Measurements from ENCODE around the gene TMEM87B.

Gene TMEM87B

GRCh38 chr2:112027767-112028166, 27.3 kb upstream of the TMEM87B start:
- Histone ChIP-seq H4K91ac (ENCODE audit: low read length) (no peak overlapping the region), H3K23ac (ENCODE audit: low read length in 2 of 2) (no peak overlapping the region), H2BK5ac (ENCODE audit: low read depth, low read length, poor library complexity, severe bottlenecking) (no peak overlapping the region), H3K4me3 (ENCODE audit: insufficient read depth in 1 of 2, low read depth in 1 of 2, low read length in 2 of 2) (no peak overlapping the region), H4K8ac (ENCODE audit: low read length) (no peak overlapping the region), H3K4ac (ENCODE audit: low read depth in 1 of 2, low read length in 2 of 2) (no peak overlapping the region), H2BK120ac (ENCODE audit: low read depth, low read length) (no peak overlapping the region), H3K79me1 (replicated peaks; ENCODE audit: low read length, poor library complexity, severe bottlenecking) (no peaks in the 10 kb centered on the region), H3K14ac (ENCODE audit: low read length in 2 of 2) (no peak overlapping the region), H2BK15ac (ENCODE audit: low read depth, poor library complexity, severe bottlenecking) (no peak overlapping the region), H2AK5ac (ENCODE audit: low read length, severe bottlenecking) (no peak overlapping the region), H3K9ac (ENCODE audit: low read length) (no peak overlapping the region), H3K4me2 (ENCODE audit: low read length, poor library complexity, severe bottlenecking) (no peak overlapping the region), H3K4me1 (ENCODE audit: control insufficient read depth, insufficient read depth, low read depth, low read length) (peaks cover 2% of the 10 kb centered on the region), H3K27ac (ENCODE audit: low read length, poor library complexity, severe bottlenecking) (no peak overlapping the region), H2BK12ac (ENCODE audit: low read length in 2 of 2) (no peak overlapping the region), H2AFZ (ENCODE audit: low read depth, low read length) (no peak overlapping the region), H3K36me3 (ENCODE audit: control insufficient read depth in 1 of 2, insufficient read depth in 2 of 2, low read depth in 1 of 2, low read length in 2 of 2) (peaks cover 0 to 18% of the 10 kb centered on the region in 2 experiments), H3K9me3 (ENCODE audit: control insufficient read depth, low read length) (no peaks in the 10 kb centered on the region), H3K27me3 (ENCODE audit: control insufficient read depth in 1 of 2, insufficient read depth in 1 of 2, low read length in 2 of 2) (no peaks in the 10 kb centered on the region), H3K18ac (ENCODE audit: low read depth in 1 of 2, low read length in 2 of 2) (no peak overlapping the region)
- whole genome bisulfite sequencing: 100% methylated on average over 2 of the region's 3 CpGs
- DNase-seq: no peak

- Histone ChIP-seq H3K27ac (ENCODE audit: low read length, poor library complexity, severe bottlenecking) (no peak overlapping the region), H2BK120ac (ENCODE audit: low read depth, low read length) (no peak overlapping the region), H3K9ac (ENCODE audit: low read length) (no peak overlapping the region), H2BK5ac (ENCODE audit: low read depth, low read length, poor library complexity, severe bottlenecking) (no peak overlapping the region), H3K9me3 (ENCODE audit: control insufficient read depth, low read length) (no peaks in the 10 kb centered on the region), H3K18ac (ENCODE audit: low read depth in 1 of 2, low read length in 2 of 2) (no peak overlapping the region), H3K4me1 (ENCODE audit: control insufficient read depth, insufficient read depth, low read depth, low read length) (peaks cover 8% of the 10 kb centered on the region), H4K91ac (ENCODE audit: low read length) (no peak overlapping the region), H2BK15ac (ENCODE audit: low read depth, poor library complexity, severe bottlenecking) (no peak overlapping the region), H3K4me2 (ENCODE audit: low read length, poor library complexity, severe bottlenecking) (no peak overlapping the region), H2BK12ac (ENCODE audit: low read length in 2 of 2) (no peak overlapping the region), H3K27me3 (ENCODE audit: control insufficient read depth in 1 of 2, insufficient read depth in 1 of 2, low read length in 2 of 2) (no peaks in the 10 kb centered on the region), H4K8ac (ENCODE audit: low read length) (no peak overlapping the region), H3K36me3 (ENCODE audit: control insufficient read depth in 1 of 2, insufficient read depth in 2 of 2, low read depth in 1 of 2, low read length in 2 of 2) (peaks cover 0 to 11% of the 10 kb centered on the region in 2 experiments), H3K14ac (ENCODE audit: low read length in 2 of 2) (no peak overlapping the region), H3K79me1 (replicated peaks; ENCODE audit: low read length, poor library complexity, severe bottlenecking) (no peaks in the 10 kb centered on the region), H2AK5ac (ENCODE audit: low read length, severe bottlenecking) (no peak overlapping the region), H3K4ac (ENCODE audit: low read depth in 1 of 2, low read length in 2 of 2) (no peak overlapping the region), H3K23ac (ENCODE audit: low read length in 2 of 2) (no peak overlapping the region), H3K4me3 (ENCODE audit: insufficient read depth in 1 of 2, low read depth in 1 of 2, low read length in 2 of 2) (no peak overlapping the region), H2AFZ (ENCODE audit: low read depth, low read length) (no peak overlapping the region)
- over 99% methylated on average over 2 of the region's 2 CpGs for WGBS
- DNase-seq: no peak
Observed at GRCh38 chr2:112029164-112029563, 25.9 kb upstream of the TMEM87B start.

- Histone ChIP-seq H3K18ac (ENCODE audit: low read depth in 1 of 2, low read length in 2 of 2) (peak overlapping the region in 1 of 2 experiments; percentile 67), H3K27ac (ENCODE audit: low read length, poor library complexity, severe bottlenecking) (no peak overlapping the region), H2BK15ac (ENCODE audit: low read depth, poor library complexity, severe bottlenecking) (no peak overlapping the region), H2BK120ac (ENCODE audit: low read depth, low read length) (no peak overlapping the region), H3K36me3 (ENCODE audit: control insufficient read depth in 1 of 2, insufficient read depth in 2 of 2, low read depth in 1 of 2, low read length in 2 of 2) (no peaks in the 10 kb centered on the region), H3K79me1 (replicated peaks; ENCODE audit: low read length, poor library complexity, severe bottlenecking) (no peaks in the 10 kb centered on the region), H2AK5ac (ENCODE audit: low read length, severe bottlenecking) (no peak overlapping the region), H3K14ac (ENCODE audit: low read length in 2 of 2) (no peak overlapping the region), H3K27me3 (ENCODE audit: control insufficient read depth in 1 of 2, insufficient read depth in 1 of 2, low read length in 2 of 2) (no peaks in the 10 kb centered on the region), H2AFZ (ENCODE audit: low read depth, low read length) (no peak overlapping the region), H4K91ac (ENCODE audit: low read length) (no peak overlapping the region), H3K23ac (ENCODE audit: low read length in 2 of 2) (no peak overlapping the region), H2BK5ac (ENCODE audit: low read depth, low read length, poor library complexity, severe bottlenecking) (no peak overlapping the region), H4K8ac (ENCODE audit: low read length) (no peak overlapping the region), H3K9me3 (ENCODE audit: control insufficient read depth, low read length) (no peaks in the 10 kb centered on the region), H3K4me3 (ENCODE audit: insufficient read depth in 1 of 2, low read depth in 1 of 2, low read length in 2 of 2) (peak overlapping the region in 1 of 2 experiments; percentile 51), H3K4ac (ENCODE audit: low read depth in 1 of 2, low read length in 2 of 2) (no peak overlapping the region), H2BK12ac (ENCODE audit: low read length in 2 of 2) (peak overlapping the region in 1 of 2 experiments; percentile 53), H3K9ac (ENCODE audit: low read length) (peak overlapping the region; percentile 80), H3K4me1 (ENCODE audit: control insufficient read depth, insufficient read depth, low read depth, low read length) (peaks cover 8% of the 10 kb centered on the region), H3K4me2 (ENCODE audit: low read length, poor library complexity, severe bottlenecking) (no peak overlapping the region)
- WGBS: 10% methylated on average over 10 of the region's 12 CpGs
- DNase-seq: peak; percentile 68
Observed at GRCh38 chr2:112031473-112032223, 23.4 kb upstream of the TMEM87B start.

GRCh38 chr2:112032224-112032586, 22.9 kb upstream of the TMEM87B start:
- no peak overlapping the region for H2AK5ac ChIP-seq (ENCODE audit: low read length, severe bottlenecking)
- no peak overlapping the region for H3K23ac ChIP-seq (ENCODE audit: low read length in 2 of 2)
- no peak overlapping the region for H2BK120ac ChIP-seq (ENCODE audit: low read depth, low read length)
- WGBS: 40% methylated on average over 4 of the region's 4 CpGs
- H3K18ac ChIP-seq (ENCODE audit: low read depth in 1 of 2, low read length in 2 of 2): peak overlapping the region; percentile 58 to 67
- H3K4me1 ChIP-seq (ENCODE audit: control insufficient read depth, insufficient read depth, low read depth, low read length): peaks cover 8% of the 10 kb centered on the region
- H3K79me1 ChIP-seq (replicated peaks; ENCODE audit: low read length, poor library complexity, severe bottlenecking): no peaks in the 10 kb centered on the region
- no peak overlapping the region for H2BK5ac ChIP-seq (ENCODE audit: low read depth, low read length, poor library complexity, severe bottlenecking)
- H2AFZ ChIP-seq (ENCODE audit: low read depth, low read length): no peak overlapping the region
- H3K27ac ChIP-seq (ENCODE audit: low read length, poor library complexity, severe bottlenecking): no peak overlapping the region
- no peaks in the 10 kb centered on the region for H3K27me3 ChIP-seq (ENCODE audit: control insufficient read depth in 1 of 2, insufficient read depth in 1 of 2, low read length in 2 of 2)
- H2BK15ac ChIP-seq (ENCODE audit: low read depth, poor library complexity, severe bottlenecking): no peak overlapping the region
- peak; percentile 81 for DNase-seq
- no peak overlapping the region for H3K14ac ChIP-seq (ENCODE audit: low read length in 2 of 2)
- peaks cover 5% of the 10 kb centered on the region for H3K9me3 ChIP-seq (ENCODE audit: control insufficient read depth, low read length)
- no peaks in the 10 kb centered on the region for H3K36me3 ChIP-seq (ENCODE audit: control insufficient read depth in 1 of 2, insufficient read depth in 2 of 2, low read depth in 1 of 2, low read length in 2 of 2)
- H4K8ac ChIP-seq (ENCODE audit: low read length): no peak overlapping the region
- H2BK12ac ChIP-seq (ENCODE audit: low read length in 2 of 2): peak overlapping the region; percentile 53 to 64
- H3K4me3 ChIP-seq (ENCODE audit: insufficient read depth in 1 of 2, low read depth in 1 of 2, low read length in 2 of 2): peak overlapping the region in 1 of 2 experiments; percentile 51
- H3K9ac ChIP-seq (ENCODE audit: low read length): peak overlapping the region; percentile 80
- peak overlapping the region in 1 of 2 experiments; percentile 51 for H3K4ac ChIP-seq (ENCODE audit: low read depth in 1 of 2, low read length in 2 of 2)
- H3K4me2 ChIP-seq (ENCODE audit: low read length, poor library complexity, severe bottlenecking): no peak overlapping the region
- H4K91ac ChIP-seq (ENCODE audit: low read length): no peak overlapping the region
